Keratinocyte (primary cell): ENCODE measurements around the gene ARMH2. TPM values are rescaled to one million over a fixed set of nuclear protein-coding genes. Genes with fewer than 3 reads are reported as not detected.
"Not testable (repeated sequence)": the region's sequence is repeated elsewhere in the genome, so short reads cannot be mapped to it uniquely, and the experiment has no call there.

Source experiments
- DNase-seq: peaks from one replicate; pipeline ENCODE4 v3.0.0-alpha.2; 2011; ENCODE audit warnings: low read depth, missing footprints, low spot score
- FAIRE-seq: peaks from 2 replicates; lab custom pipeline; 2011; peaks lifted over from hg19 to GRCh38; lab: Jason Lieb, UNC
- H2AFZ ChIP-seq: 2 replicates; pipeline ENCODE4 v1.6.0; 2012; ENCODE audit warnings: low read length, control low read depth, inconsistent platforms; ENCODE audit not compliant: control insufficient read depth
- H3K27ac ChIP-seq: 2 replicates; pipeline ENCODE4 v1.5.1; 2011; ENCODE audit warnings: low read length; ENCODE audit not compliant: control insufficient read depth, insufficient read depth
- H3K27me3 ChIP-seq: 3 replicates; pipeline ENCODE4 v1.6.0; 2011; ENCODE audit warnings: low read length; ENCODE audit not compliant: control insufficient read depth, insufficient read depth; ENCODE audit errors: extremely low read depth
- H3K36me3 ChIP-seq, 2 experiments: 2 replicates in 1 of 2; 3 replicates in 1 of 2; pipeline ENCODE4 v1.5.1; 2011; ENCODE audit warnings: low read length in 2 of 2, mild to moderate bottlenecking in 1 of 2; ENCODE audit not compliant: control insufficient read depth in 2 of 2, insufficient read depth in 2 of 2; ENCODE audit errors: extremely low read depth in 1 of 2
- H3K4me1 ChIP-seq: 3 replicates; pipeline ENCODE4 v1.5.1; 2011; ENCODE audit warnings: low read length; ENCODE audit not compliant: control insufficient read depth, insufficient read depth; ENCODE audit errors: extremely low read depth
- H3K4me2 ChIP-seq: 3 replicates; pipeline ENCODE4 v1.6.0; 2011; ENCODE audit warnings: low read depth, low read length; ENCODE audit not compliant: control insufficient read depth, insufficient read depth; ENCODE audit errors: extremely low read depth
- H3K4me3 ChIP-seq, 3 experiments: fragments of 200-600 bp in 1 of 3; sonication (generic) in 1 of 3; 2 replicates in 2 of 3; 3 replicates in 1 of 3; pipeline ENCODE4 v1.5.1; 2011 to 2016; ENCODE audit warnings: low read length in 3 of 3, mild to moderate bottlenecking in 3 of 3, control low read depth in 2 of 3, inconsistent platforms in 1 of 3, low read depth in 1 of 3, mixed read lengths in 1 of 3, mixed run types in 1 of 3, moderate library complexity in 1 of 3; ENCODE audit not compliant: control insufficient read depth in 2 of 3, insufficient read depth in 2 of 3; ENCODE audit errors: extremely low read depth in 1 of 3
- H3K79me2 ChIP-seq: 2 replicates; pipeline ENCODE4 v1.6.0; 2012; ENCODE audit warnings: low read length; ENCODE audit not compliant: control insufficient read depth, insufficient read depth
- H3K9ac ChIP-seq: 3 replicates; pipeline ENCODE4 v1.6.0; 2011; ENCODE audit warnings: low read length; ENCODE audit not compliant: control insufficient read depth, insufficient read depth; ENCODE audit errors: extremely low read depth
- H3K9me1 ChIP-seq: 3 replicates; pipeline ENCODE4 v1.6.0; 2011; ENCODE audit warnings: low read length; ENCODE audit not compliant: control insufficient read depth, insufficient read depth; ENCODE audit errors: extremely low read depth
- H3K9me3 ChIP-seq: 2 replicates; pipeline ENCODE4 v1.5.1; 2012; ENCODE audit warnings: low read depth, low read length; ENCODE audit not compliant: control insufficient read depth
- H4K20me1 ChIP-seq: 3 replicates; pipeline ENCODE4 v1.6.0; 2011; ENCODE audit warnings: low read length; ENCODE audit not compliant: control insufficient read depth, insufficient read depth; ENCODE audit errors: extremely low read depth
- EZH2 ChIP-seq: IDR thresholded peaks from one replicate; pipeline ENCODE4 v1.6.1; 2012; ENCODE audit warnings: inconsistent platforms, mild to moderate bottlenecking, low read length, moderate library complexity
- dilution Hi-C: fragments of 300-500 bp; cut with MboI; formaldehyde crosslinking; loops from one replicate; pipeline ENCODE4 v1.7.0; 2020; ENCODE audit warnings: low sequenced_read_pairs; ENCODE audit not compliant: extremely low pct_ligation_motif_present
- polyA plus RNA-seq, 5 experiments: library from polyadenylated mRNA; depleted of rRNA in 3 of 5; stranded (reverse) in 3 of 5; stranded (forward) in 1 of 5; unstranded in 1 of 5; fragments of >200 nt; gene quantifications; 1 replicate in 1 of 5; 2 replicates in 3 of 5; 3 replicates in 1 of 5; pipeline versions ENCODE4 v1.2.1 to v1.2.3, GENCODE V29; 2011 to 2012; ENCODE audit warnings: missing spikeins in 2 of 5, low read depth in 1 of 5, low replicate concordance in 1 of 5
- TF ChIP-seq, protein P1 (sequence below), 3 experiments: IDR thresholded peaks in 1 of 3; conservative IDR thresholded peaks in 1 of 3; optimal IDR thresholded peaks in 1 of 3; 2 replicates in 2 of 3; 3 replicates in 1 of 3; pipeline versions ENCODE3 to v1.5.1; 2011; ENCODE audit warnings: low read length in 3 of 3, mild to moderate bottlenecking in 3 of 3, moderate library complexity in 2 of 3, control low read depth in 1 of 3, inconsistent platforms in 1 of 3; ENCODE audit not compliant: insufficient read depth in 2 of 3; ENCODE audit errors: extremely low read depth in 1 of 3

The ARMH2 gene
- polyA plus RNA-seq, 1 donor (not counting 4 experiments of a cell fraction or from before 2014, with no cell fraction given): not detected

DNA sequence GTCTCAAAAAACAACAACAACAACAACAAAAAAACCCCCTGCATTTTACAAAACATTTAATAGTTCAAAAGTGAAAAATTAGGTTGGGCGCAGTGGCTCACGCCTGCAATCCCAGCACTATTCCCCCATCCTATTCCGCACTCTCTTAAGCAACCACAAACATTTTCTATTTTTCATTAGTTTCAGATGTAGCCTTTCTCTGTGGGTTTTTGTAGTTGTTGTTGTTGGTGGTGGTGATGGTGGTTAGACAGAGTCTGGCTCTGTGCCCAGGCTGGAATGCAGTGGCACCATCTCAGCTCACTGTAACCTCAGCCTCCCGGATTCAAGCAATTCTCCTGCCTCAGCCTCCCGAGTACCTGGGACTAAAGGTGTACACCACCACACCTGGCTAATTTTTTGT is 30.4 kb downstream of the ARMH2 start:
- dilution Hi-C loops: no loop called here
- Histone ChIP-seq H3K36me3 (no peaks in the 10 kb centered on the region), H2AFZ (no peak overlapping the region), H3K27ac (no peak overlapping the region), H3K9me3 (no peaks in the 10 kb centered on the region), H3K4me2 (no peak overlapping the region), H3K9me1 (no peaks in the 10 kb centered on the region), H4K20me1 (no peaks in the 10 kb centered on the region), H3K27me3 (no peaks in the 10 kb centered on the region), H3K79me2 (no peaks in the 10 kb centered on the region), H3K4me1 (peaks cover 5% of the 10 kb centered on the region), H3K9ac (no peak overlapping the region), H3K4me3 (no peak overlapping the region)
- TF ChIP-seq EZH2: no peak
- TF ChIP-seq, protein P1, sequence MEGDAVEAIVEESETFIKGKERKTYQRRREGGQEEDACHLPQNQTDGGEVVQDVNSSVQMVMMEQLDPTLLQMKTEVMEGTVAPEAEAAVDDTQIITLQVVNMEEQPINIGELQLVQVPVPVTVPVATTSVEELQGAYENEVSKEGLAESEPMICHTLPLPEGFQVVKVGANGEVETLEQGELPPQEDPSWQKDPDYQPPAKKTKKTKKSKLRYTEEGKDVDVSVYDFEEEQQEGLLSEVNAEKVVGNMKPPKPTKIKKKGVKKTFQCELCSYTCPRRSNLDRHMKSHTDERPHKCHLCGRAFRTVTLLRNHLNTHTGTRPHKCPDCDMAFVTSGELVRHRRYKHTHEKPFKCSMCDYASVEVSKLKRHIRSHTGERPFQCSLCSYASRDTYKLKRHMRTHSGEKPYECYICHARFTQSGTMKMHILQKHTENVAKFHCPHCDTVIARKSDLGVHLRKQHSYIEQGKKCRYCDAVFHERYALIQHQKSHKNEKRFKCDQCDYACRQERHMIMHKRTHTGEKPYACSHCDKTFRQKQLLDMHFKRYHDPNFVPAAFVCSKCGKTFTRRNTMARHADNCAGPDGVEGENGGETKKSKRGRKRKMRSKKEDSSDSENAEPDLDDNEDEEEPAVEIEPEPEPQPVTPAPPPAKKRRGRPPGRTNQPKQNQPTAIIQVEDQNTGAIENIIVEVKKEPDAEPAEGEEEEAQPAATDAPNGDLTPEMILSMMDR (optimal IDR thresholded peaks at IDR 0.05 in 1 of 3, IDR thresholded peaks at IDR 0.05 in 1 of 3, conservative IDR thresholded peaks at IDR 0.05 in 1 of 3; ENCODE audit: extremely low read depth in 1 of 3, insufficient read depth in 2 of 3, low read length in 3 of 3): no peak
- DNase-seq: no peak
- FAIRE-seq: no peak

DNA sequence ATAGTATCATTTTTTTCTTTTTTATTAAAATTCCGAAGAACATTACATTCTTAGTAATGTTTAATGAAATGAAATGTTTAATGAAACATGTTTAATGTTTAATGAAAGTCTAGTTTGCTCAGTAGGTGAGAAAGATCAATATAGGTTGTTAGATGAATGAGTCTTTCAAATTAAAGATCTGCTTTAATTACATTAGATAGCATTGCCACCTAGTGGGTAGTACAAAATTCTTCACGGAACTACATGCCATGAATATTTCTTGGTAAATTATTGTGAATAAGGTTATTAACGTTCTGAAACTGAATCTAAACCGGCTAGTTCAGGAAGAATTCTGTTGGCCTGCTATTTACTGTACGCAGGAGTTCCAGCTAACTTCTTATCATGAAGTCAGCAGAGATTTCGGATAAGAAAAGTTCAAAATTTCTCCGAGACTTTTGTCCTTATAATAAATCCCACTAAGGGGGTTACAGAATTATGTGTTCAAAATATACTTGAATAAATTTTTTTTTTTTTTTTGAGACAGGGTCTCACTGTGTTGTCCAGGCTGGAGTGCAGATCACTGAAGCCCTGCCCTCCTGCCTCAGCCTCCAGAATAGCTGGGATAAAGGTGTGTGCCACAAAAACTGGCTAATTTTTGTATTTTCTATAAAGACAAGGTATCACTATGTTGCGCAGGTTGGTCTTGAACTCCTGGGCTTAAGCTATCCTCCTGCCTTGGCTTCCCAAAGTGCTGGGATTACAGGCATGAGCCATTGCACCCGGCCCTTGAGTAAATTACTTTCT is 31.8 kb downstream of the ARMH2 start:
- H3K27me3 ChIP-seq: no peaks in the 10 kb centered on the region
- no peak for FAIRE-seq
- H3K9ac ChIP-seq: no peak overlapping the region
- no peaks in the 10 kb centered on the region for H3K9me3 ChIP-seq
- H3K4me3 ChIP-seq: no peak overlapping the region
- H3K9me1 ChIP-seq: no peaks in the 10 kb centered on the region
- no peaks in the 10 kb centered on the region for H3K36me3 ChIP-seq
- dilution Hi-C loops: no loop called here
- no peak for DNase-seq
- no peak overlapping the region for H3K27ac ChIP-seq
- no peaks in the 10 kb centered on the region for H3K79me2 ChIP-seq
- no peaks in the 10 kb centered on the region for H4K20me1 ChIP-seq
- H3K4me1 ChIP-seq: peaks cover 5% of the 10 kb centered on the region
- TF ChIP-seq, protein P1 (optimal IDR thresholded peaks at IDR 0.05 in 1 of 3, IDR thresholded peaks at IDR 0.05 in 1 of 3, conservative IDR thresholded peaks at IDR 0.05 in 1 of 3; ENCODE audit: extremely low read depth in 1 of 3, insufficient read depth in 2 of 3, low read length in 3 of 3): peak in 1 of 3 experiments; percentile 43
- no peak for TF ChIP-seq EZH2
- peak overlapping the region; percentile 54 for H2AFZ ChIP-seq
- peak overlapping the region; percentile 24 for H3K4me2 ChIP-seq

DNA sequence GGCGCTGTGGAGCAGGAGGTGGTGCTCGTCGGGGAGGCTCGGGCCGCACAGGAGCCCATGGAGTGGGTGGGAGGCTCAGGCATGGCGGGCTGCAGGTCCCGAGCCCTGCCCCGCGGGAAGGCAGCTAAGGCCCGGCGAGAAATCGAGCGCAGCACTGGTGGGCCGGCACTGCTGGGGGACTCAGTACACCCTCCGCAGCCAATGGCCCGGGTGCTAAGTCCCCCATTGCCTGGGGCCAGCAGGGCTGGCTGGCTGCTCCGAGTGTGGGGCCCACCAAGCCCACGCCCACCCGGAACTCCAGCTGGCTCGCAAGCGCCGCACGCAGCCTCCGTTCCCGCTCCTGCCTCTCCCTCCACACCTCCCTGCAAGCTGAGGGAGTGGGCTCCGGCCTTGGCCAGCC is 32.7 kb downstream of the ARMH2 start:
- H3K9me3 ChIP-seq, dilution Hi-C loops: not testable (repeated sequence)

More for the DNA sequence above, 32.7 kb downstream of the ARMH2 start:
- H3K79me2 ChIP-seq, H2AFZ ChIP-seq, FAIRE-seq, H3K9me1 ChIP-seq, H3K4me3 ChIP-seq, H3K27me3 ChIP-seq, H4K20me1 ChIP-seq, H3K27ac ChIP-seq, H3K4me2 ChIP-seq, H3K36me3 ChIP-seq, H3K4me1 ChIP-seq, DNase-seq, H3K9ac ChIP-seq: not testable (repeated sequence)
